ELF-1 (cell line): ENCODE data around the gene KRTAP19-8.

Experiments
- DNase-seq: peaks from one replicate; pipeline ENCODE4 v3.0.0-alpha.2; 2016; ENCODE audit warnings: low read depth, low spot score

The KRTAP19-8 gene

DNA sequence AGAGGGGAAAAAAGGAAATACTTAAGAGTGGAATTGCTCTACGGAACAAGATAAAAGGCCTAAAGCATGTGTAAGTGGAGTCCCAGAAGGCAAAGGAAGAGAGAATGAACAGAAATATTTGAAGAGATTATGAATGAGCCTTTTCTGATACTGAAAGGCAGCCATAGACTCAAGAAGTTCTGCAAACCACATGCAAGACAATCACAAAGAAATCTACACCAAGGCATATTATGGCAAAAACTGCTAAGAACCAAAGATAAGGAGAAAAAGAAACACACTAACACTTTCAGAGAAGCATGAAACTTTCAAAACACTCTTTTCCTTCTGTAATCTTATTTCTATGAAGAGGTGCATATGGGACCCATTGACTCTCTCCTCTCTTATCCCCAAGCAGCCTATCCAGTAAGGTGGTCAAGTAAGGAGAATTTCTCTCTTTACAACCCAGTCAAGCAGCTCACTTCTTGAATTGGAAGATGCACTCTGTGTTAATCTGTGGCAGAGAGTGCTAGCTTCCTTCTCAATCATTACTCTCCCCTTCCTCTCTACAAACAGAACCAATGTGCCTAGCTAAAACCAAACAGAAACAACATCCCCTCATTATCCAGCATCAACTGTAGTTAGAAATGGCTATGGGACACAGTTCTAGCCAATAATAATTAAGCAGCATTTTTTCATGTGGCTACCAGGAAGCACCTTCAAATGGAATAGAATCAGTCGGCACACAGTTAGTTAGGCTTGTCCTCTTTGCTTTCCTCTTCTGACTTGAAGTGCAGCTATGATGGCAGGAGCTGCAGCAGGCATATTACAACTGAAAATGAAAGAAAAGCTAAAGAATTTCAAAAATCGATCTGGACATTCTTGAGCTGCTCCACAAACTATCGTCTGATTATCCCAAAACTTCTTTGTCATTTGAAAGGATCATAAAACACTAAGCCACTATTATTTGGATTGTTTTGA is 25.9 kb downstream of the KRTAP19-8 start:
- no peak for DNase-seq

DNA sequence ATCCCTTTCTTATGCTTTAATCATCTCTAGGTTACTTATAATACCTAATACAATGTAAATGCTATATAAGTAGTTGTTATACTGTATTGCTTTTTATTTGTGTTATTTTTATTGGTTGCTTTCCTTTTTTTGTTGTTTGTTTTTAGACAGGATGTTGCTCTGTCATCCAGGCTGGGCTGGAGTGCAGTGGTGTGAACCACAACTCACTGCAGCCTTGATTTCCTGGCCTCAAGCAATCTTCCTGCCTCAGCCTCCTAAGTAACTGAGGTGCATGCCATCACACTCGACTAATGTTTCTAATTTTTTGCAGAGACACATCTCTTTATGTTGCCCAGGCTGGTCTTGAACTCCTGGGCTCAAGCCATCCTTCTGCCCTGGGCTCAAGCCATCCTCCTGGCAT is 26.9 kb downstream of the KRTAP19-8 start:
- no peak for DNase-seq

DNA sequence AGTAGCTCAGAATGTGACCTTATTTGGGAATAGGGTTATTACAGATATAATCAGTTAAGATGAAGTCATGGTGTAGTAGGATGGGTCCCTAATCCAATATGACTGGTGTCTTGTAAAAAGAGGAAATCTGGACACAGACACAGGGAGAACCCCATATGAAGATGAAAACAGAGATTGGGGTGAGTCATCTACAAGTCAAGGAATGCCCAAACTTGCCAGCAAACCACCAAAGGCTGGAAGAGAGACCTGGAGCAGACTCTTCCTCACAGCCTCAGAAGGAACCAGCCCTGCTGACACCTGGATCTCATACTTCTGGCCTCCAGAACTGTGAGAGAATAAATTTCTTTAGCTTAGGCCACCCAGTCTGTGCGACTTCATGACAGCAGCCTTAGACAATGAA is 29.9 kb downstream of the KRTAP19-8 start:
- DNase-seq, result no peak

DNA sequence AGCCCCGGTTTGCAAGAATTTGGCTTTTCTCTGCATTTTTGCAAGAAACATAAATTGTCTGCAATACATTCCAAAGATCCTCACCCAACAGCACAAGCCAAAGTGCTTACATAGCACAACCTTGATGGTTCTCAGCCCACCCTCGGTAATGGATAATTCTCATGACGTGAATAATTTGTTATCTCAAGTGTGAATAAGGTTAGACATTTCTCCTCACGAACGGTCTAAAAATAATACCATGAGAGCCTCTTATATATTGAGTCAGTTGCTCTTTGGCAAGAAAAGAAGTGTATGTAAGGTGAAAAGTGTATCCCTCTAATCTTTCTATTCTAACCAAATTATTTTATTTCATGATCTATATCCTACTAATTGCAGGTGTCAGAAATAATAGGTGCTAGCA is 33.3 kb downstream of the KRTAP19-8 start:
- no peak for DNase-seq

DNA sequence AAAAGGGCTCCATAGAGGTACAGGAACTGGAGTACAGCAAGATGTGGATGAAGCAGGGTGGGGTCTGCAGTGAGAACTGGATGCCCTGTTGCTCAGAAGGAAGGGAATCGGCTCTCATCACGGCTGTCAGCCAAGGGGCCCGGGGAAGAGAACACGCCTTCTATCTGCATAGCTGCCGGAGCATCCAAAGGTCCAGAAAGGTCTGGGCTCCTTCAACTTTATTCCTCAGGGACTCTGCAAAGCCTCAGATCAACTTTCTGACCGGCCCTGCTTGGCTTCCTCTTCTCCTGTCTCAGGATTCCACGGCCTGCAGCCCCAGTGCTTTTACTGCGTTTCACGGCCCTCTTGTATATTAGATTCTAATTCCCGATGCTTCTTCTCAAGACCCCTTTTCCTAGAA is 34.8 kb downstream of the KRTAP19-8 start:
- no peak for DNase-seq

DNA sequence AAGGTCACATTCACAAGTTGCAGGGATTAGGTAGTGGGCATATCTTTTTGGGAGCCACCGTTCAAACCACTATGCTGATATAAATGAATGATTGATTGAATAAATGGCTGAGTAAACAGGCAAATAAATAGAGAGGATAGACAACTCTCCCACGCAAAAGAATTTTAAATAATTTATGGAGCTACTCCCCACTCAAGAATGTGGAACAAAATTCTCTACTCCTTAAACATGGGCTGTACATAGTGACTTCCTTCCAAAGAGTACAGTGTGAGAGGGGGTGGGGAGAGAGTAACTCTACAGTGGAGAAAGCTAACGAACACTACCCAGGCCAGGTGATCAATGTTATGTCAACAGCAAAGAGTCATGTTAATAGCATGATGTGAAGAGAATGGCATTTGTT is 40.7 kb downstream of the KRTAP19-8 start:
- no peak for DNase-seq

DNA sequence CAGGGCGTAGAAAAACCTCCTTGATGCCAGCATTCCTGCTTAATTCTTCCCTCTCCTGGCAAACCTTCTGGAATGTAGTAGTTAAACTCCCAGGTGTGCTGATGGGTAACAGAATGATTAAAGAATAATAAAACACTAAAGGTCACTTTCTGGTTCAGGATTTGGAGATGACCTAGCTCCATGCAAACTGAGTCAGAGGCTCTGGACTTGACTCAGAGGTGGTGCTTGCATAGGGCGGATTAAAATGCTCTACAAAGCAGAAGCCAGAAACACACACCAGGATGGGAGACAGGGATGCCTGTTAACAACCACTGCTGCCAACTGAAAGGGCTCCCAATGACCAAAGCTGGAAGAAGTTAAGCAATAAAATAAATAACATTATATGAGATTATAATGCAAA is 41.5 kb downstream of the KRTAP19-8 start:
- no peak for DNase-seq

DNA sequence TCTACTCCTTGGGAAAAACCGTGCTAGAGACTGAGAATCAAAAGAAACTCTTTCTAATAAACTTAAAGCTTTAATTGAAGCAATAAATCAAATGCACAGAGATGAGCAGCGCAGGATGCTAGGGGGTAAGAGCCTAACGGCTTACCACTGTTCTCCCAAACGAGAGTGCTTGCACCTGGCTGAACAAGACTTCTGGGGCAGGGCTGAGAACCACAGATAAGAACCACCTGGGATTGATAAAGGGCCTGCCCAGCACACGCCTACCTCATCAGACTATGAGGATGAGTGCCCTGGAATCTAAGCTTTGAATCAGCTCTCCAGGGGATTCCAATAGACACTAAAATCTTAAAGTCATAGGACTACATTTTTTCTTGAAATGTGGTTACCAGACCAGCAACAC is 43.3 kb downstream of the KRTAP19-8 start:
- DNase-seq, result no peak

DNA sequence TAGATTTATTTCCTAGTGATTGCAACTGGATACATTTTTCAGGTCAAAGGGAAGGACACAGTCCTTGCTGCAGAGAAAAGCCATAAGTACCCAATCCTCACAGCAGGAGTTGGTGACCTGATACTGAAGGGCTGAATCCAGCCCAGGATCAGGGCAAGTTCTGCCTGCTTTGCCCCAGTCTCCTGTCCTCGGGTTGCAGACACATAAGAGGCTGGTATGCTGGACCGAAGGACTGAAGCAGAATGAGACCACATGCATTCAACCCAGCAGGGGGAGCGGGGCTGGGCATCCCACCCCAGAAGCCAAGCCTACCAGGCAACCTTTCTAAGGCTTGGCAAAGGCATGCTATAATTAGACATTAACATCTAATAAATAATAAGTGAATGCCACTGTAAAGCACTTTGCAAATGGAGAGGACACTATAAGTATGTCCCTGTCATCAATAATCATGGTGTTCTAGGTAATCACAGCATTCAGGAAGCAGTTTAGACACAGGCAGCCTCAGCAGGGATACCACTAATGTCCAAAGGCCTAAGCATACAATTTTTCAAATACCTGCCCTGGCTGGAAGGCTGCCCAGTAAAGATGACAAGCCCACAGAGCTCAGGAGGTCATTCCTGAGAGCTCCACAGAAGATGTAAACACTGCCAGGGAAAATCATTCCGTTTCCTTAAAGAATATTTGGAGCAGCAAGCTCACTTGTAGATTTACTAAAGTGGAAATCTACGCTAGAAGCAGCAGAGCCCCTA is 47.6 kb downstream of the KRTAP19-8 start:
- no peak for DNase-seq

DNA sequence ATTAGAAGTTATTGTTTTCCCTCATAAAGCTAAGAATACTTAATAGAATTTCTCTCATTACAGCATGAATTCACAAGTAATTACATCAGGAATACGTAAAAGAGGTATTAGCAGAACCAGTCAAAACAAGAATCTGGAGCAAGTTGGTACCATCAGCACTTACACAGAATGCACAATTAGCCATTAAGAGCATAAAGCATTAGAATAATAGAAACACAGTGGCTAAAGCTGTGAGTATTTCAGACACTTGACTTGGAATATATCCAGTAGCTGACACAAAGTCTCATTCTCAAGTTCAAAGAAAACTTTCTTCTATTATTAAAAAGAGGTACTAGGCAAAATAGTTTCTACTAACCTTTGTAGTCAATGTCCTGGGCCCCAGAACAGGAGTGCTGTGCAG is 49.6 kb downstream of the KRTAP19-8 start:
- DNase-seq, result no peak
